Upper lobe of left lung (tissue), 4 donors: ENCODE data around the gene TCEAL9.

Source experiments
- POLR2A ChIP-seq, 4 donors: fragments of 450-650 bp; IDR thresholded peaks; one replicate each; pipeline ENCODE4 v1.5.1; 2016 to 2017; ENCODE audit warnings: antibody characterized with exemption in 4 of 4, mild to moderate bottlenecking in 2 of 4
- POLR2AphosphoS5 ChIP-seq, 2 donors: sonication (generic); formaldehyde crosslinking; IDR thresholded peaks; one replicate each; pipeline ENCODE4 v1.5.1; 2017; ENCODE audit warnings: antibody characterized with exemption in 2 of 2
- TF ChIP-seq, protein P1 (sequence below), 6 experiments: fragments of 450-650 bp in 4 of 6; fragments of 200-600 bp in 2 of 6; sonication (generic) in 2 of 6; IDR thresholded peaks; one replicate each; pipeline ENCODE4 v1.5.1; 2016 to 2019; ENCODE audit warnings: antibody characterized with exemption in 6 of 6

DNA sequence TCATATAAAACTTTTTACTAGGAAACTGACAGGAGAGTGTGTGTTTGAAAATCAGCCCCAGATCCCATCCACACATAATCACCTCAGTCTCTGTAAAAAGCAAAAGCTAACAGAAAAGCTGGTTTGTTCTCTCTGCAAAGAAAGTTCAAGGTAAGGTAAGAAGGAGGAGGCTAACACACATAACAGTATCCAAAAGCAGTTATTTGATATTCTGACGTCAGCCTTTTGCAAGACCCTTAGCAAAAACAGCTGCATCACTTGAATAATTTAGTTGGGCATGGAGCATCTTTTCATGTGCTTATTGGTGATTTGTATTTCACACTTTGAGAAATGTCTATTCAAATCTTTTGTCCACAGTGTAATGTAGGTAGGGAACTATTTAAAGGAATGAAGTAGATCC is 5.5 kb downstream of the TCEAL9 start:
- TF ChIP-seq, protein P1, sequence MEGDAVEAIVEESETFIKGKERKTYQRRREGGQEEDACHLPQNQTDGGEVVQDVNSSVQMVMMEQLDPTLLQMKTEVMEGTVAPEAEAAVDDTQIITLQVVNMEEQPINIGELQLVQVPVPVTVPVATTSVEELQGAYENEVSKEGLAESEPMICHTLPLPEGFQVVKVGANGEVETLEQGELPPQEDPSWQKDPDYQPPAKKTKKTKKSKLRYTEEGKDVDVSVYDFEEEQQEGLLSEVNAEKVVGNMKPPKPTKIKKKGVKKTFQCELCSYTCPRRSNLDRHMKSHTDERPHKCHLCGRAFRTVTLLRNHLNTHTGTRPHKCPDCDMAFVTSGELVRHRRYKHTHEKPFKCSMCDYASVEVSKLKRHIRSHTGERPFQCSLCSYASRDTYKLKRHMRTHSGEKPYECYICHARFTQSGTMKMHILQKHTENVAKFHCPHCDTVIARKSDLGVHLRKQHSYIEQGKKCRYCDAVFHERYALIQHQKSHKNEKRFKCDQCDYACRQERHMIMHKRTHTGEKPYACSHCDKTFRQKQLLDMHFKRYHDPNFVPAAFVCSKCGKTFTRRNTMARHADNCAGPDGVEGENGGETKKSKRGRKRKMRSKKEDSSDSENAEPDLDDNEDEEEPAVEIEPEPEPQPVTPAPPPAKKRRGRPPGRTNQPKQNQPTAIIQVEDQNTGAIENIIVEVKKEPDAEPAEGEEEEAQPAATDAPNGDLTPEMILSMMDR (IDR thresholded peaks at IDR 0.05): no peak
- TF ChIP-seq POLR2AphosphoS5 (IDR thresholded peaks at IDR 0.05): no peak
- no peak for TF ChIP-seq POLR2A (IDR thresholded peaks at IDR 0.05)
